GM12878 (cell line): ENCODE data around the gene ANKFY1.

Source experiments
- CREB1 ChIP-seq: IDR thresholded peaks from 2 replicates; pipeline ENCODE4 v1.6.1; 2012; ENCODE audit warnings: low read depth, mild to moderate bottlenecking, inconsistent platforms
- EP300 ChIP-seq, 2 experiments: fragments of 150-350 bp in 1 of 2; IDR thresholded peaks; 2 replicates each; pipeline ENCODE4 v1.6.1; 2011 to 2012; ENCODE audit warnings: low read depth in 2 of 2, low read length in 2 of 2, borderline replicate concordance in 1 of 2, improper control_type of control experiment in 1 of 2, inconsistent platforms in 1 of 2; ENCODE audit not compliant: control insufficient read depth in 1 of 2
- FOXM1 ChIP-seq: IDR thresholded peaks from 2 replicates; pipeline ENCODE4 v1.6.1; 2012; ENCODE audit warnings: low read depth, mild to moderate bottlenecking, inconsistent platforms, low read length, moderate library complexity
- GABPA ChIP-seq: IDR thresholded peaks from 2 replicates; pipeline ENCODE4 v1.6.1; 2014; ENCODE audit warnings: antibody characterized with exemption, low read depth, mild to moderate bottlenecking, inconsistent platforms
- MYC ChIP-seq: IDR thresholded peaks from 2 replicates; pipeline ENCODE4 v1.6.1; 2011; ENCODE audit warnings: mild to moderate bottlenecking, low read length, moderate library complexity, inconsistent platforms; ENCODE audit not compliant: insufficient read depth, insufficient replicate concordance, insufficient read length, severe bottlenecking
- RAD21 ChIP-seq: IDR thresholded peaks from 2 replicates; pipeline ENCODE4 v1.6.1; 2011; ENCODE audit warnings: mild to moderate bottlenecking, low read depth, low read length, moderate library complexity; ENCODE audit not compliant: insufficient read depth
- SMC3 ChIP-seq: IDR thresholded peaks from 2 replicates; pipeline ENCODE4 v1.6.1; 2011; ENCODE audit warnings: low read length, improper control_type of control experiment, borderline replicate concordance
- ZNF217 ChIP-seq: fragments of 450-650 bp; IDR thresholded peaks from 2 replicates; pipeline ENCODE4 v1.6.1; 2017; ENCODE audit warnings: antibody characterized with exemption, mild to moderate bottlenecking
- TF ChIP-seq, protein P1 (sequence below): IDR thresholded peaks from 2 replicates; pipeline ENCODE4 v1.6.1; 2012; ENCODE audit warnings: low read depth, low read length, improper control_type of control experiment
- TF ChIP-seq, protein P2 (sequence below), 3 experiments: IDR thresholded peaks in 2 of 3; conservative IDR thresholded peaks in 1 of 3; 2 replicates each; pipeline ENCODE4 v1.5.1; 2011; ENCODE audit warnings: low read depth in 3 of 3, low read length in 3 of 3, mild to moderate bottlenecking in 3 of 3, control low read depth in 2 of 3, moderate library complexity in 2 of 3, inconsistent platforms in 1 of 3, mixed read lengths in 1 of 3; ENCODE audit not compliant: control insufficient read depth in 2 of 3, insufficient read depth in 1 of 3; ENCODE audit errors: extremely low read depth in 1 of 3

GRCh38 chr17:4198995-4199394 lies 64.8 kb downstream of the ANKFY1 start:
- TF ChIP-seq GABPA (no peak), FOXM1 (no peak), MYC (no peak), RAD21 (no peak), SMC3 (no peak), EP300 (IDR thresholded peaks at IDR 0.05; ENCODE audit: borderline replicate concordance in 1 of 2, control insufficient read depth in 1 of 2, low read depth in 2 of 2, low read length in 2 of 2) (no peak), CREB1 (no peak), ZNF217 (no peak)
- TF ChIP-seq, protein P1, sequence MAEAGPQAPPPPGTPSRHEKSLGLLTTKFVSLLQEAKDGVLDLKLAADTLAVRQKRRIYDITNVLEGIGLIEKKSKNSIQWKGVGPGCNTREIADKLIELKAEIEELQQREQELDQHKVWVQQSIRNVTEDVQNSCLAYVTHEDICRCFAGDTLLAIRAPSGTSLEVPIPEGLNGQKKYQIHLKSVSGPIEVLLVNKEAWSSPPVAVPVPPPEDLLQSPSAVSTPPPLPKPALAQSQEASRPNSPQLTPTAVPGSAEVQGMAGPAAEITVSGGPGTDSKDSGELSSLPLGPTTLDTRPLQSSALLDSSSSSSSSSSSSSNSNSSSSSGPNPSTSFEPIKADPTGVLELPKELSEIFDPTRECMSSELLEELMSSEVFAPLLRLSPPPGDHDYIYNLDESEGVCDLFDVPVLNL = no peak
- TF ChIP-seq, protein P2, sequence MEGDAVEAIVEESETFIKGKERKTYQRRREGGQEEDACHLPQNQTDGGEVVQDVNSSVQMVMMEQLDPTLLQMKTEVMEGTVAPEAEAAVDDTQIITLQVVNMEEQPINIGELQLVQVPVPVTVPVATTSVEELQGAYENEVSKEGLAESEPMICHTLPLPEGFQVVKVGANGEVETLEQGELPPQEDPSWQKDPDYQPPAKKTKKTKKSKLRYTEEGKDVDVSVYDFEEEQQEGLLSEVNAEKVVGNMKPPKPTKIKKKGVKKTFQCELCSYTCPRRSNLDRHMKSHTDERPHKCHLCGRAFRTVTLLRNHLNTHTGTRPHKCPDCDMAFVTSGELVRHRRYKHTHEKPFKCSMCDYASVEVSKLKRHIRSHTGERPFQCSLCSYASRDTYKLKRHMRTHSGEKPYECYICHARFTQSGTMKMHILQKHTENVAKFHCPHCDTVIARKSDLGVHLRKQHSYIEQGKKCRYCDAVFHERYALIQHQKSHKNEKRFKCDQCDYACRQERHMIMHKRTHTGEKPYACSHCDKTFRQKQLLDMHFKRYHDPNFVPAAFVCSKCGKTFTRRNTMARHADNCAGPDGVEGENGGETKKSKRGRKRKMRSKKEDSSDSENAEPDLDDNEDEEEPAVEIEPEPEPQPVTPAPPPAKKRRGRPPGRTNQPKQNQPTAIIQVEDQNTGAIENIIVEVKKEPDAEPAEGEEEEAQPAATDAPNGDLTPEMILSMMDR (IDR thresholded peaks at IDR 0.05 in 2 of 3, conservative IDR thresholded peaks at IDR 0.05 in 1 of 3; ENCODE audit: control insufficient read depth in 2 of 3, extremely low read depth in 1 of 3, insufficient read depth in 1 of 3, low read depth in 3 of 3, low read length in 3 of 3) = no peak
